Sigmoid colon (tissue), 4 donors: Measurements from ENCODE around the gene TACC2.

Experiments
- EP300 ChIP-seq, 4 donors: sonication (generic); formaldehyde crosslinking; IDR thresholded peaks; one replicate each; pipeline ENCODE4 v1.6.1; 2017; ENCODE audit warnings: antibody characterized with exemption in 4 of 4
- POLR2A ChIP-seq, 2 donors: fragments of 450-650 bp; IDR thresholded peaks; one replicate each; pipeline ENCODE4 v1.6.1; 2016; ENCODE audit warnings: antibody characterized with exemption in 2 of 2, mild to moderate bottlenecking in 2 of 2, moderate library complexity in 2 of 2
- POLR2AphosphoS5 ChIP-seq, 4 donors: sonication (generic); formaldehyde crosslinking; IDR thresholded peaks; one replicate each; pipeline ENCODE4 v1.6.1; 2017; ENCODE audit warnings: antibody characterized with exemption in 4 of 4
- TF ChIP-seq, protein P1 (sequence below), 4 experiments: fragments of 450-650 bp in 3 of 4; fragments of 200-600 bp in 1 of 4; IDR thresholded peaks; one replicate each; pipeline ENCODE4 v1.5.1; 2016 to 2019; ENCODE audit warnings: antibody characterized with exemption in 4 of 4, mild to moderate bottlenecking in 3 of 4, moderate library complexity in 2 of 4

DNA sequence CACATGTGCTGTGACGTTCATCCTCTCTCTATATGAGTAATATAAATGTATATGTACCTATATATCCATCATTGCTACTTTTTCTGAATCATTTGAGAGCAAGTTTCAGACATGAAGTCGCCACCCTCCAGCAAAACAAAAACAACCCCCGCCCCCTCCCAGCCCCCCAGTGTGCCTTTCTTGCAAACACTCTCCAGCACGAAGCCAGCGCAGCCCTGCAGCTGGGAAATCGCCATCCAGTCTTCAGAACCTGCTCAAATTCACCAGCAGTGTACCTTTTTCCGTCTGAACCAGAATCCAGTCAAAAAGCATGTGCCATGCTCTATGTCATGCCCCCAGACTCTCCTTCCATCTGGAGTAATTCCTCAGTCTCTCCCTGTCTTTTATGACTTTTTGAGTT is 135.8 kb downstream of the TACC2 start:
- no peak for TF ChIP-seq POLR2A (IDR thresholded peaks at IDR 0.05)
- TF ChIP-seq, protein P1, sequence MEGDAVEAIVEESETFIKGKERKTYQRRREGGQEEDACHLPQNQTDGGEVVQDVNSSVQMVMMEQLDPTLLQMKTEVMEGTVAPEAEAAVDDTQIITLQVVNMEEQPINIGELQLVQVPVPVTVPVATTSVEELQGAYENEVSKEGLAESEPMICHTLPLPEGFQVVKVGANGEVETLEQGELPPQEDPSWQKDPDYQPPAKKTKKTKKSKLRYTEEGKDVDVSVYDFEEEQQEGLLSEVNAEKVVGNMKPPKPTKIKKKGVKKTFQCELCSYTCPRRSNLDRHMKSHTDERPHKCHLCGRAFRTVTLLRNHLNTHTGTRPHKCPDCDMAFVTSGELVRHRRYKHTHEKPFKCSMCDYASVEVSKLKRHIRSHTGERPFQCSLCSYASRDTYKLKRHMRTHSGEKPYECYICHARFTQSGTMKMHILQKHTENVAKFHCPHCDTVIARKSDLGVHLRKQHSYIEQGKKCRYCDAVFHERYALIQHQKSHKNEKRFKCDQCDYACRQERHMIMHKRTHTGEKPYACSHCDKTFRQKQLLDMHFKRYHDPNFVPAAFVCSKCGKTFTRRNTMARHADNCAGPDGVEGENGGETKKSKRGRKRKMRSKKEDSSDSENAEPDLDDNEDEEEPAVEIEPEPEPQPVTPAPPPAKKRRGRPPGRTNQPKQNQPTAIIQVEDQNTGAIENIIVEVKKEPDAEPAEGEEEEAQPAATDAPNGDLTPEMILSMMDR (IDR thresholded peaks at IDR 0.05) = no peak
- TF ChIP-seq POLR2AphosphoS5 (IDR thresholded peaks at IDR 0.05) = no peak
- TF ChIP-seq EP300 (IDR thresholded peaks at IDR 0.05) = no peak
